Left ventricle myocardium superior (tissue), 1 donor: Measurements from ENCODE around the gene PRH1. TPM values are rescaled to one million over a fixed set of nuclear protein-coding genes. Genes with fewer than 3 reads are reported as not detected.

Source experiments
- ATAC-seq: fragments of 200-7000 bp; cut with Tn5 transposase; one replicate; pipeline ENCODE4 v1.9.1; 2020; ENCODE audit warnings: mild to moderate bottlenecking, moderate library complexity
- DNase-seq: peaks from one replicate; pipeline ENCODE4 v3.0.0-alpha.2; 2020
- intact Hi-C: fragments of 100-400 bp; cut with micrococcal nuclease; formaldehyde crosslinking; loops from one replicate; pipeline ENCODE4 v1.11.0; 2022
- long read RNA-seq: library from polyadenylated mRNA; unstranded; transcript quantifications from one replicate; pipeline ENCODE4 v2.0.0, GENCODE V29; 2021
- total RNA-seq: library from RNA; stranded (reverse); fragmentation: NEBNext Ultra II Directional; extraction: Animal tissue kit (Norgen Biotek cat#: 25700); gene quantifications from one replicate; pipeline ENCODE4 v1.2.1, GENCODE V29; 2021
- donor health status: DM: no; HTN: yes; CAD: no; lungs with severe emphysema.

Gene PRH1
- 3.8 TPM for total RNA-seq
- long read RNA-seq, partial matches to known transcripts = 0 of 1 reads
- long read RNA-seq, other reads (novel, unspliced or antisense) = 1 of 1 reads

DNA sequence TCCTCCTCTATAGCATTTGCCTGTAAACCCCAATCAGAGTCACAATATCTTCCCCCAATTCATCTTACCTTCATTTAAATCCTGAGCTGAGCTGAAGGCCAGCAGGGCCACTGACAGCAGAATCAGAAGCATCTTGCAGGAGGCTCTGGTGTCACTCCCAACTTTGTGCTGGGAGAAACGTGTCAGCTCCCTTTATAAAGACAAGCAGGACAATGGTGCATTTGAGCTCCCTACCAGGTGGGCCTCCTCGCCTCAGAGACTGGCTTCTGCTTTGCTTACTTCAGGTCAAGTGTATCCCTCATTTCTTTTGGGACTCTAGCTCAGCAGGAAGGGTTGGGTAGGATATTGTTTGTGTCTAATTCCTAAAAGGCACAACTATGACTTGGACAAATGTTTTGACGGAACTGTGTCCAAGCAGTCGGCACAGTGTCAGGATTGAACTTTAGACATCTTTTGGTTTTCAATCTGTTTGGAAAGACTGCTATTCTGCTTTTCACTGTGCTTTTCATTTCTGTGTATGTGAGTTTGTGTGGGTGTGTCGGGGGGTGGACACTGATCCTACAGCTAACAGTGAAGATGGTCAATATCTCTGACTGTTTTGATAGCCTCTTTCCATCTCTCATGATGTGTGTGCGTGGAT lies at the start of gene PRH1:
Gene PRH1 (minus strand): TSS at position 170 of the 640 bp plus-strand sequence. CDS start 38 bp downstream, at position 132.
- ATAC-seq = no peak
- DNase-seq = no peak
- intact Hi-C loops = no loop called here

DNA sequence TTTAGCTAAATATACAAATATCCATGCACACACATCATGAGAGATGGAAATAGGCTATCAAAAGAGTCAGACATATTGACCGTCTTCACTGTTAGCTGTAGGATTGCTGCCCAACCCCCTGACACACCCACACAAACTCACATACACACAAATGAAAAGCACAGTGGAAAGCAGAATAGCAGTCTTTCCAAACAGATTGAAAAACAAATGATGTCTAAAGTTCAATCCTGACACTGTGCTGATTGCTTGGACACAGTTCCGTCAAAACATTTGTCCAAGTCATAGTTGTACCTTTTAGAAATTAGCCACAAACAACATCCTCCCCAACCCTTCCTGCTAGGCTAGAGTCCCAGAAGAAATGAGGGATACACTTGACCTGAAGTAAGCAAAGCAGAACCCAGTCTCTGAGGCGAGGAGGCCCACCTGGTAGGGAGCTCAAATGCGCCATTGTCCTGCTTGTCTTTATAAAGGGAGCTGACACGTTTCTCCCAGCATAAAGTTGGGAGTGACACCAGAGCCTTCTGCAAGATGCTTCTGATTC lies 44.8 kb upstream of the PRH1 start, which contains the start of gene PRH2:
Gene PRH2 (plus strand): TSS at position 491 of the 541 bp plus-strand sequence. CDS start 38 bp downstream, at position 529.
- DNase-seq = no peak
- no peak for ATAC-seq
- intact Hi-C loops = no loop called here

DNA sequence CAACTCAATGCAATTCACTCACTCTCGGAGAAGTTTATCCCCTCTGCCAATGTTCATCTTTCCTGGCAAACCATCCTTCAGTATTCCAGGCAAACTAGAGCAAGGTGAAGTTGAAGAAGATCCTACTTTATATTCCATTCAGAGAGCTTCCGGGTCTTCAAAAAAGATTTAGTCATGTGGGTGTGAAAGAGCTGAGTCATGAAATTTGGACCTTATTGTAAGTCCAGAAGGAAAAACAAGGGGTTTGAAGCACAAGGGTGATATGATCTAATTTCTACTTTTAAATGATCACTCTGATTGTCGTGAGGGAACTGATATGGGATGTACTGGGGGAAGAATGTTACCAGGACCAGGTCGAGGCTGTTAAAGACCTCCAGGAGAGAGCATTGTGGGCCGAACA lies 42.2 kb upstream of the PRH1 start:
- intact Hi-C loops = no loop called here
- DNase-seq (no peak), ATAC-seq (no peak)

DNA sequence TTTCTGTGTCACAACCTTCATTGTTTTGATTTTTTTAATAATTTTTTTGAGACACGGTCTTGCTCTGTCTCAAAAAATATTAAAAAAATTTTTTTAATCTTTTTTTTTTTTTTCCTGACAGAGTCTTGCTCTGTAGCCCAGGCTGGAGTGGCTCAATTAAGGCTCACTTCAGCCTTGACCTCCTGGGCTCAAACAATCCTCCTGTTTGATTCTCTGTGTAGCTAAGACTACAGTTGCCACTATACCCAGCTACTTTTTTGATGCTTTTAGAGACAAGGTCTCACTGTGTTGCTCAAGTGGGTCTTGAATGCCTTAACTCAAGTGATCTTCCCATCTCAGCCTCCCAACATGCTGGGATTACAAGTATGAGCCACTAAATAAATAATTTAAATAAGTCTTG lies 35.8 kb upstream of the PRH1 start:
- intact Hi-C loops = no loop called here
- DNase-seq (no peak), ATAC-seq (no peak)

DNA sequence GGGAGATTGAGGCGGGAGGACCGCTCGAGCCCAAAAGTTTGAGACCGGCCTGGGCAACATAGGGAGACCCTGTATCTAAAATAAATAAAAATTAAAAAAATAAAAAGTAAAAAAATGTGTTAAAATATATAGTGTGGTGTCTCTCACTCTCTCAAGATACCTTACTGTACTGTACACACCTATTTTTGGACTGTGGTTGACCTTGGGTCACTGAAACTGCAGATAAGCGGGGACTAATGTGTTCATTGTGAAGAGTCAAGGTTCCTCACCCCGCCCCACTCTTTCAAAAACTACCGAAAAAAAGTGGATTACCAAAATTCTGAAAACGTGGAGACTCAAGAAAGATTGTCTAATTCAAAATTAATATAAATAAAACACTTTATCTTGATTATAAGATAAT lies 26.3 kb upstream of the PRH1 start:
- no peak for DNase-seq
- peak; percentile 73 for ATAC-seq
- intact Hi-C loops = no loop called here

DNA sequence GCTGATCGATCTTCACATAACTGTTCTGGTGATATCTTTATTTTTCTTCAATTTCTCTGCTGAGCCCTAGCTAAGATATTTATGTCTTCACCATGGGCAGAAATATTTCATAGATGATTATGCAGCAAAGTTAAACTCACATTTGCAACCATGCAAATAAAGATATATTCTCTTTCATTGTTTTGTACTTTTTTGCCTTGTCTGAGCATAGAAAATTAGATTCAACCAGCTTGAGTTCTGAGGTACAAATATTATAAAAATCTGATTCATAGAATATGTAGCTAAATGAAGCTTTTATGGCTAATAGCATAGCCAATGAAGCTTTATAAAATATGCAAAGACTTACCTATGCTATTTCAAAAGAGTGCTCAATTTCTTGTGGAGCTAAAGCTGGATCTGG lies 25.4 kb upstream of the PRH1 start, which contains the start of gene TAS2R13:
Gene TAS2R13 (minus strand): TSS at position 101 of the 400 bp plus-strand sequence. CDS start 264 bp downstream, outside the sequence.
- DNase-seq = no peak
- intact Hi-C loops = loop anchor here (2.0 kb wide), 1 partner anchor 43 kb away; no protein-coding TSS in a partner anchor
- no peak for ATAC-seq

DNA sequence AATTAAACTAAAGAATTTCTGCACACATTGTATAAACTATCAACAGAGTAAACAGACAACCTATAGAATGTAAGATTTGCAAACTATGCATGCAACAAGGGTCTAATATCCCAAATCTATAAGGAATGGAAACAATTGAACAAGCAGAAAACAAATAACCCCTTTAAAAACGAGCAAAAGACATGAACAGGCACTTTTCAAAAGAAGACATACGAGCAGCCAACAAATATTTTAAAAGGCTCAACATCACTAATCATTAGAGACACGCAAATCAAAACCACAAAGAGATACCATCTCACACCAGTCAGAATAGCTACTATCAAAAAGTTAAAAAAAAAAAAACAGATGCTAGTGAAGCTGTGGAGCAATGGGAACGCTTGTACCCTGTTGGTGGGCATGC lies 20.6 kb upstream of the PRH1 start:
- DNase-seq = no peak
- ATAC-seq = no peak
- intact Hi-C loops = no loop called here

DNA sequence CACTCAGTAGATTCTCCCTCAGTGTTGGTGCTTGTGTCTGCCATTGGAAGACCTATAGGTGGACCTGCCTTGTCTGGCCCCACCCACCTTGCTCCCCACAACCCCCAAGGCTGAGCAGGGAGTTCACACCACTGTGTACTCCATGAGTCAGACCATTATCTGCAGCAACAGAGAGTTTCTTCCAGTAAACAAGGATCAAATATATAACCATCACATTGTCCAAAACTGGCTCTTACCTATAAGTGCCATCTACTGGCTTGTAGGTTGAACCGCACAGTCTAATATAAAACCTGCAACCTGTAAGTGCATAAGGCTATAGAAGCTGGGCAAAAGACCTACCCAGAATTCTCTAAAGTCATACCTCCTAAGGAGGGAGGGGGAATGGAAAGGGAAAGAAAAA lies 17.4 kb upstream of the PRH1 start:
- no peak for DNase-seq
- ATAC-seq = no peak
- intact Hi-C loops = no loop called here

DNA sequence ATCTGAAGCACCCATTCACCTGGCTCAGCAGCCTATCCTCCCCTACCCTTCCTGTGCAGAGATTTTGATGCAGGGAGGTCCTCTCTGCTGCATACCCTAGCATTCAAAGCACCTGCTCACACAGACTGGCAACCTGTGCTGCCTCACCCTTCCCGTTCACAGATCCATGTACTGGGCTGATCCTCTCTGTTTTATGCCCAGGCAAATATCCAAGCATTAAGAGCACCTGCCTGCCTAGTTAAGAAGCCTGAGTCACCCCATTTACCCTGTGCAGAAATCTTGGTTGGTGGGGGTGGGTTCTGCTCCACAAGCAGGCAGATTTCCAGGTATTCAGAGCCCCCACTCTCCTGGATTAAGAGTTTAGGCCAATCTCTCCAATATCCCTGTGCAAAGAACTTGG lies 16.9 kb upstream of the PRH1 start:
- ATAC-seq (no peak), DNase-seq (no peak)
- intact Hi-C loops = no loop called here

DNA sequence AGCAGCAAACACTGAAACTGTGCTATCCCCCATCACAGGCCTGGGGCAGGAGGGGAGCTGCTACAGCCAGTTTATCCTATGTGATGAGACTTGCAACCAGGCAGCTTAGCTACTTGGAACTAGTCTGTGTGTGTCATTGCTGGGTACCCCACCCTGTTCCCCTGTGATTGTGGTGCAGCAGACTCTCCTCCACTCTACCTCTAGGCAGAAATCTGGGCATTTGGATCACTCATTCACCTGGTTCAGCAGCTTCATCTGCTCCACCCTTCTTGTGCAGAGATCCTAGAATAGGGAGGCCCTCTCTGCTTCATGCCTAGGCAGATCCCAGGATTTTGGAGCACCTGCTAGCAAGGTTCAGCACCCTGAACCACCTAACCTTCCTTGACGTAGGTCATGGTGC lies 16.5 kb upstream of the PRH1 start:
- DNase-seq (no peak), ATAC-seq (no peak)
- intact Hi-C loops = no loop called here

DNA sequence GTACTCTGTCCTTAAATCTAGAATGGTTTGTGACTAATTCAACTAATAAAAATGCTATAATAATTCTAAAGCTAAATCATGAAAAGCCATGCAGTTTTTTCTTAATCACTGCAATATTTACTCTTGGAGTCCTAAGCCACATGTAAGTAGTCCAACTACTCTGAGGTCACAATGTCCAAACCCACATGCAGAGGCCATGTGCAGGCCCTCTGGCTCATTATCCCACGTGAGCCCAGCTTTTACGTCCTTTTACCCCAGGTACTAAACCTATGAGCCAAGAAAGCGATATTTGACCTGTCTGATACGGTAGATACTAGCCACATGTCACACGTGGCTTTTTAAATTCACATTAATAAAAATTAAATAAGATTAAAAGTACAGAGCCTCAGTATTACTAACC lies 12.8 kb upstream of the PRH1 start:
- ATAC-seq (no peak), DNase-seq (no peak)
- intact Hi-C loops = no loop called here

DNA sequence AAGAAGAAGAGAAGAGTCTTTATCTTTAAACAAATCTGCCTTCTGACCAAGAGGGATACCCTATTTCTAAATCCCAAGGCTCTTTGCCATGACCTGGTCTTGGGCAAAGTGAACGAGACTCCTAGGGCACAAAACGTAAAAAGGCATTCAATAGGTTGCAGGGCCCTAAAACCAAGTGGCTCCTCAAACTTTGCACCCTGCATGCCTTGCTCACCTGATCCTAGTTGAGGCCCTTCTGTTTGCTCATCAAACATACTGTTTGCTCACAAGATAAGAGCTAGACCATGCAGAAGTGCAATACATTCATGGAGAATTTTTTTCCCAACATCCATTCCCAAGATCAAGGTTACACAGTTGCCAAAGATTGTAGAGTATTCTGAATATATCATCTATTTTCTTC lies 7.9 kb upstream of the PRH1 start:
- intact Hi-C loops = no loop called here
- no peak for DNase-seq
- ATAC-seq = no peak

DNA sequence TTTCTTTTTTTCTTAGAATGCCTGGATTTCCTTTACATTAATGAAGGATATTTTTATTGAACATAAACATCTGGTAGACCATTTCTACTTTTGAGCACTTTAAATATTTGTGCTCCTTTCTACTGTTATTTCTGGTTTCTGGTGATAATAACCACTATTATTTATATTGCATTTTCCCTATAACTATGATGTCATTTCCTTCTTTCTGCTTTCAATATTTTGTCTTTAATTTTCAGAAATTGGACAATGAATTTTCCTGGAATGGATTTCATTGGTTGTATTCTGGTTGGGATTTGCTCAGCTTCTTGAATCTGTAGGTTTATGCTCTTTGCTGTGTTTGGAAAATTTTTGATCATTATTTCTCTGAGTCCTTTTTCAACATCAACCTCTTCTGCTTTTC lies 5.2 kb upstream of the PRH1 start:
- ATAC-seq = no peak
- intact Hi-C loops = no loop called here
- DNase-seq = no peak

DNA sequence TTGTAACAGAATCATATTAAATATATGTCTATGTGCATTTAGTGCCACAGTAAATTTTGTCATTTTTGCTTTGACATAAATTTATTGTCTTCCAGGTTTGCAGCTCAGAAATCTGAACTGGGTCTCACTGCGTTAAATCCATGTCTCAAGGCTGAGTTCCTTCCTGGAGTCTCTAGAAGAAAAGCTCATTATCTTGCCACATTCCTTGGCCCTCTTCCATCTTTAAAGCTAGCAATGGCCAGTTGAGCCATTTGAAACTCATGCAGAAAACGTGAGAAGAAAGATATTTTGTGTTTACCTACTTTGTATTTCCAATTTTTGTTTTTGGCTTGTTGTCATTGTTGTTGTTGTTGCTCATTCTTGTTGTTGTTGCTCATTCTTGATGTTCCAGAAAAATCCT lies 10.7 kb downstream of the PRH1 start:
- DNase-seq (no peak), ATAC-seq (no peak)
- intact Hi-C loops = no loop called here

DNA sequence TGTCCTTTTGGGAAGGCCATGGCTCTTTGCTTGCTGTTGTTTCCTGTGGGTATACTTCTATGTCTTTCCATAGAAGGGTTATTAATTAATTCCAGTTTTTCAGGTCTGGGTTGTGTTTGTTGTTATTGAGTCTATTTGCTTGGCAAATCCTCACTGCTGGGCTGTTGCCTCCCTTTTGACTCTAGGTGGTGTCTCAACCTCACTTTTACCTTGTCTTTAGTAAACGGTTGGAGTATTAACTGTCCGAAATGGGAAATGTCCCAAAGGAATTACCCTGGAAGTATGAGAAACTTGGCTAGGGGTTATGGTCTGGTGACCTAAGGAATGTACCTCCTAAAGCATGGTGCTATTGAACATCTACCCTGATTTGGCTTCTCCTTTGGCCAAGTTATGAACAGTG lies 16.7 kb downstream of the PRH1 start:
- no peak for ATAC-seq
- intact Hi-C loops = no loop called here
- no peak for DNase-seq

DNA sequence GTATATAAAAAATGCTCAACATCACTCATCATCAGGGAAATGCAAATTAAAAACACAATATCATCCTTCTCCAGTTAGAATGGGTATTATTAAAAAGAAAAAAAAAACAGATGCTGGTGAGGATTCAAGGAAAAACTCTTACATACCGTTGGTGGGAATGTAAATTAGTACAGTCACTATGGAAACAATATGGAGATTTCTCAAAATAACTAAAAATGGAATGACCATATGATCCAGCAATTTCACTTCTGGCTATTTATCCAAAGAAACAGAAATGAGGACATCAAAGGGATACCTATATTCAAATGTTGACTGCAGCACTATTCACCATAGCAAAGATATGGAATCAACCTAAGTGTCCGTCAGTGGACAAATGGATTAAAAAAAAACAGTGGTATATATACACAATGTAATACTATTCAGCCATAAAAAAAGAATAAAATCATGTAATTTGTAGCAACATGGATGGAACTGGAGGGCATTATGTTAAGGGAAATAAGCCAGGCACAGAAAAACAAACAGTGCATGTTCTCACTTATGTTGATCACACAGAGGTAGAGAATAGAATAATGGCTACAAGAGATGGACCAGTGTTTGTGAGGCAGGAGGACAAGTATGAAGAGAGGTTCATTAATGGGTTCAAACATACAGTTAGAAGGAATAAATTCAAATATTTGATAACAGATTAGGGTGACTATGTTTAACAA lies 20.4 kb downstream of the PRH1 start:
- intact Hi-C loops = no loop called here
- ATAC-seq = no peak
- no peak for DNase-seq

DNA sequence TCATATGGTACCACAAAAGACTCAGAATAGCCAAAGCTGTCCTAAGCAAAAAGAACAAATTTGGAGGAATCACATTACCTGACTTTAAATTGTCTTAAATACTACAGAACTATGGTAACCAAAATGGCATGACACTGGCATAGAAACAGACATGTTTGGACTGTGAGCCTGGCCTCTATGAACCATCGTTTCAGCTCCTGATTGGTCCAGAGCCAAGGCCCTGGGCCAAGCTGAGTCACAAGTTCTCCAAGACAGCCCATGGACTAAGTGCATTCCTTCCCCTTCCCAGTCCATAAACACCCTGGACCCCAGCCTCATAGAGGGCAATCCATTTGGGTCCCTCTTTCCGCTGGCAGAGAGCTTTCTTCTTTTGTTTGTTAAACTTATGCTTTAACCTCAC lies 22.7 kb downstream of the PRH1 start:
- ATAC-seq = no peak
- intact Hi-C loops = no loop called here
- DNase-seq = no peak

DNA sequence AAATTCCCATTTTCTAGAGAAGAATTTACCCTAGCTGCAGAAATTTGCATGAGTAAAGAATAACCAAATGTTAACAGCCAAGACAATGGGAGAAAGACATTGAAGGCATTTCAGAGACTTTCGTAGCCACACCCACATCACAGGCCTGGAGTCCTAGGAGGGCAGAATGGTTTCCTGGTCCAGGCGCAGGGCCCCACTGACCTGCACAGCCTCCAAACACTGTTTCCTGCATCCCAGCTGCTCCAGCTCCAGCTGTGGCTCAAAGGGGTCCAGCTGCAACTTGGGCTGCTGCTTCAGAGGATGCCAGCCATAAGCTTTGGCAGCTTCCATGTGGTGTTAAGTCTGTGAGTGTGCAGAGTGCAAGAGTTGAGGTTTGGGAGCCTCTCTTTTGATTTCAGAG lies 28.2 kb downstream of the PRH1 start:
- intact Hi-C loops = no loop called here
- ATAC-seq = no peak
- no peak for DNase-seq

DNA sequence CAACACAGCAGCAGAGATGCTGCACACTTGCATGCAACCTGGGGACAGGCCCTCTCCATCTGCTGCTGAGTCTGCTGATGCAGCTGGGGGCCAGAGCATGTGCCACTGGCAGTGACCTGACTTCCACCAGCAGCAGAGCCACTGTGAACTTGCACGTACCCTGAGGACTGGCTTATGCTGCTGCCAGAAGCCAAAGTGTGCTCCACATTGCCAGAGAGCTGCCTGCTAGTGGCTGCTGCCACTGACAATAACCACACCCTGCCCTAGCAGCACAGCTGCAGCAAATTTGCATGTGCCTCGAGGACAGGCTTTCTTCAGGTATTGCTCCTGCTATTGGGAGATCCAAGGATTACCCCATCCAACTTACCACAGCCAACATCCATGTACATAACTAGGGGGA lies 30.3 kb downstream of the PRH1 start:
- DNase-seq (no peak), ATAC-seq (peak; percentile 50)
- intact Hi-C loops = no loop called here

DNA sequence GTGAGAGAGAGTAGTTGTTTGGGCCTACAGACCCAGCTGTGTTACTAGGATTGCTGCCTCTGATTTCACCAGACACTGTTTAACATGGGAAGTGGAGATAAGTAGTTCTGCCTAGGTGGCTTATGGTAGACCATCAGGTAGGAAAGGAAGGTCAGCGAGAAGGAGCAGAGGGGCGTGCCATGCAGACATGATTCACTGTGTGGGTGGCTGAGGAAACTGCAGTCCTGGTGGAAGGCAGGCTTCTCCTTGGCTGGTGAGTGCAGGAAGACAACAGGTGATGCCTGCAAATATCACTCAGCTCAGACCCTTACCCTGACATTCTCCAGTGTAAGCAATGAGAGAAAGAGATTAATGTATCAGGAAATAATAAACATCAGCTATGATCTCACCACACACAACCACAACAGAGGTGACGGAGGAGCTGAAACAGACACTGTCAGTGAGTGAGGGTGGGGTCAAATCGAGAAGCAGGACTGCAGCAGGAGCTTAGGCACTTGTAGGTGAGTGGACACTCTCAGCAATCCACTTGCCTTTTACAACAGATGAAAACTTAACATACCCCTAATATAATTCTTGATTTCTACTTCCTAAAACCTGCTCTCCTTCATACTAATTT lies 32.7 kb downstream of the PRH1 start:
- intact Hi-C loops = no loop called here
- ATAC-seq (no peak), DNase-seq (no peak)
